ENCODE data around the gene STAT6.

The STAT6 gene

DNA sequence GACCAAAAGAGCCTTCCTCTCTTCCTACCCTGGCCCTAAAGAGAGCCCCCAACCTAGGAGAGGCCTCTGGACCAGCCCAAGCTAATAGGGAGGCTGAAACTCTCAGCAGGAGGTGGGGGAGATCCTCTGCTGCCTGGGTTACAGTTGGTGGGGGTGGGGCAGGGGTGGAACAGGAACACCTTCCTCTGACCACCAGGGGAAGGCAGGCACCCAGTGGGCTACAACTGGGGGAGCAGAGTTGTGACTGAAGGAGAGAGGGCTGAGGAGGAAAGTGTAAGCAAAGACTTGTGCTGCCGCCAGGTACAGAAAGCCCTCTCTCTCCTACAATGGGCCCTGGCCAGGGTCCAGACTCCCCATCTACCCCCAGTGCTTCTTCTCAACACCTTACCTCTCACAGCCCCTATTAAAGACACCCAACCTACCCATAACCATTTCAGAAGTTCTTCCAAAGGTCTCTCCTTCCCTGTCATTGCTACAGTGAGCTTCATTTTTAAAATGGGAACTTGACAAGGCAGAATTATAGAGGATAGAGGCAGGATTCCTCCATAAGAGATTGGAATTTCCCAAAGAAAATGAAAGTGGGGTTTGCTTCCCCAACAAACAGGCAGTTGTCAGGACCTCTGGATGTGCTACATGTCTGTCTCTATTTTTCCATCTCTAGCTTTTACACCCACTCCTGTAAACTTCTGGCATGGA lies 62.6 kb downstream of the STAT6 start:
- DNase-seq (ENCODE audit: low spot score) = no peak

DNA sequence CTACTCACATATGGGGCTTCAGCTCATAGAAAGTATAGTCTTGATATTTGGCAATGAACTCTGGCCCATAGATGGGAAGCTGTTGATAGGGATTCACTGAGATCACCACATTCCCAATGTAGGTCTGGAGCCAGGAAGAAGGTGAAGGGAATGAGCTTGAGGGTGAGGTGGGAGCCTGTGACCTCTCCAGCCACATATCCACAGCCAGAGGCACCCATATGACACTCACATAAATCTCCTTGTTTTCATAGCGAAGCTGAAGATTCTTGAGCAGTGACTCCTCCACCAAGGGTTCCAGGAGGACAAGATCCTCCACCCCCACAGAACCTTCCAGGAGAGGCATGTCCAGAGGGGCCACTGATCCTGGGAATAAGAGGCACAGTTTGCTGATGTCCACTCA lies 63.2 kb downstream of the STAT6 start:
- no peak for DNase-seq (ENCODE audit: low spot score)

DNA sequence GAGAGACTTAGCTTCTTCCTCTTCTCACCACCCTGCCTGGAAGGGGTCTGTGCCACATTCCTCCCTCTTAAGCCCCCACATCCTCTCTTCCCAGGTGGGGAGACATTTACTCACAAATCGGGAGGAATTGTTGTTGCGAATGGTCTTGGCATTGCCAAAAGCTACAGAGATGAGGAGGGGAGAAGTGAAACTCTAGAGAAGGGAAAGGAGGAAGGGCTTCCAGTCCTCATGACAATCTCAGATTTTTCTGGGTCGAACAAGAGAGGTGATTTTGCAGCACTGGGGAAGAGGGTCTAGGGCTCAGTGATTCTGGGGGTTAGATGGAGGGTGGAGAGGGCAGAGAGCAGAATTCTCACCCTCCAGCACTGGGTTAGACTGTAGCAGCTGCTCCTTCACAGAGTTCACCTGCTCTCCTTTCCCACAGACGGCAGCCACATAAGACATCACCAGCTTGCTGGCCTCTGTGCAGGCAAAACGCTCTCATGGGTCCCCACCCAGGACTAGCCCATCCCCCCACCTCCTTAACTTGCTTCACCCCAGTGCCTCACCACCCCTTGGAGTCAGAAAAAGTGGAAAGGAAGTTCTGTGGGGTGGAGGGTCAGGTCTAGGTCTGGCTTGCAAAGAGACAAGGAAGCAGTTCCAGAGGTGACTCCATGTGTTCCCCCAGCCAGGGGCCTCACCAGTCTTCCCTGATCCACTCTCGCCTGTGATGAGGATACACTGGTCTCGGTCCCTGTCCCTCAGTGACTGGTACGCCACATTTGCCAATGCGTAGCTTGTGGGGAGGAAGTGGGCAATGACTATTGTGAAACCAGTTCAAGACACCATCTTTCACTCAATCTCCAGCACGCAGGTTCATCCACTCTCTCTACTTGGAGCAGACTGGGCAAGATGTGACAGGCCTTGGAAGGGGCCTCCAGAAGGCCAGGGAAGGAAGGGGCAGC lies 63.9 kb downstream of the STAT6 start:
- no peak for DNase-seq (ENCODE audit: low spot score)

DNA sequence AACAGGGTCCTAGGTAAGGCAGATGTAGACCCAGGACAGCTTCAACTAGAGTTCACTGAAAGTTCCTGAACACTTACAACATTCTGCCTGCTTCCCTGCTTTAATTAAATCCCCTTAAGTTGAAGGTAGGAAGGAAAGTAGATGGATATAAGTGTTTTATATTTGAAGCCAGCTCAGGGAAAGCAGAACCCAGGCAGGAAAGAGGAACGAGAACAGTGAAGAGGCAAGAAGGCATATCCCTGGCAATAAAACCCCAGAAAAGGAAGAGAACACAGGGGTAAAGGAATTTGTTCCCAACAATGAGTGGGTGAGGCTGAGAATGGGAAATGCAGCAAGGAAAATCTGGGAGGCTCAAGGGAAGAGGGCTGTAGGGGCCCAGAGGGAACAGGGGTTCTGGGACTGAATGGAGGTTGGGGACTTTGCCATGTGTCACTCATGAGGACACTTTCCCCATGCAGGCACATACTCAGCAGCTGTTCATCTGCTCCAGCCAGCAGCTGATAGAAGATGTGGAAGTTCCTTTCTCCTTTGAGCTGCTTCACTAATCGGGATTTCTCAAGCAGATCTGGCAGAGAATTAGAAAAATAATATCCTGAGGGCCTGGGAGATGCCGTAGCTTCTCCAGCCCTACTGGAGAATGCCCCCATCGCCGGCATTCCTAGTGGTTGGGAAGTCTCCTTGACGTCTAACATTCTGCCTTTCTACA lies 64.9 kb downstream of the STAT6 start:
- no peak for DNase-seq (ENCODE audit: low spot score)
